Endothelial cell of umbilical vein (primary cell): ENCODE measurements around the gene BANF2. TPM values are rescaled to one million over a fixed set of nuclear protein-coding genes. Genes with fewer than 3 reads are reported as not detected.

ENCODE experiments used
- BruUV-seq: library from RNA; stranded (reverse); fragments of 400-500 nt; replicated peaks from 2 replicates; lab custom pipeline; 2021; lab: Mats Ljungman, UMichigan
- CTCF ChIA-PET: fragments of 300-600, 350-600 bp; sonication (Branson Sonifier 250); formaldehyde crosslinking; loops from one replicate; lab custom pipeline; 2021; ENCODE audit warnings: antibody characterized with exemption, inconsistent platforms; lab: Charles Lee
- POLR2A ChIA-PET: fragments of 300-600, 350-600 bp; sonication (Branson Sonifier 250); formaldehyde crosslinking; loops from one replicate; lab custom pipeline; 2021; ENCODE audit warnings: antibody characterized with exemption, inconsistent platforms; lab: Charles Lee
- DNase-seq: peaks from one replicate; pipeline ENCODE4 v3.0.0-alpha.2; 2011; ENCODE audit warnings: low read depth, low spot score
- FAIRE-seq: peaks from 2 replicates; lab custom pipeline; 2011; peaks lifted over from hg19 to GRCh38; lab: Jason Lieb, UNC
- H2AFZ ChIP-seq: 2 replicates; pipeline ENCODE4 v1.6.0; 2012; ENCODE audit warnings: low read depth, low read length, control low read depth, inconsistent platforms
- H3K27ac ChIP-seq: 2 replicates; pipeline ENCODE4 v1.5.1; 2011; ENCODE audit warnings: low read depth, mild to moderate bottlenecking, control low read depth, low read length, moderate library complexity; ENCODE audit not compliant: insufficient read depth
- H3K27me3 ChIP-seq, 2 experiments: 2 replicates each; pipeline versions ENCODE4 v1.6.0 to v1.6.1; 2011; ENCODE audit warnings: low read length in 2 of 2, mixed read lengths in 1 of 2; ENCODE audit not compliant: control insufficient read depth in 2 of 2, insufficient read depth in 2 of 2
- H3K36me3 ChIP-seq, 2 experiments: 2 replicates in 1 of 2; 3 replicates in 1 of 2; pipeline ENCODE4 v1.5.1; 2011; ENCODE audit warnings: low read length in 2 of 2, mild to moderate bottlenecking in 1 of 2, moderate library complexity in 1 of 2; ENCODE audit not compliant: control insufficient read depth in 2 of 2, insufficient read depth in 2 of 2; ENCODE audit errors: extremely low read depth in 1 of 2
- H3K4me1 ChIP-seq: 3 replicates; pipeline ENCODE4 v1.5.1; 2011; ENCODE audit warnings: mild to moderate bottlenecking, low read length; ENCODE audit not compliant: control insufficient read depth, insufficient read depth; ENCODE audit errors: extremely low read depth
- H3K4me2 ChIP-seq: 2 replicates; pipeline ENCODE4 v1.6.1; 2011; ENCODE audit warnings: low read length, control low read depth, mixed read lengths; ENCODE audit not compliant: insufficient read depth
- H3K4me3 ChIP-seq, 3 experiments: fragments of 200-600 bp in 1 of 3; sonication (generic), shearing (Covaris generic) in 1 of 3; replicated peaks in 1 of 3; 2 replicates each; pipeline ENCODE4 v1.5.1; 2011 to 2016; ENCODE audit warnings: control low read depth in 3 of 3, low read length in 3 of 3, mild to moderate bottlenecking in 2 of 3, inconsistent platforms in 1 of 3, low read depth in 1 of 3, moderate library complexity in 1 of 3; ENCODE audit not compliant: insufficient read depth in 1 of 3
- H3K79me2 ChIP-seq: 2 replicates; pipeline ENCODE4 v1.6.0; 2012; ENCODE audit warnings: low read length, inconsistent platforms; ENCODE audit not compliant: control insufficient read depth, insufficient read depth
- H3K9ac ChIP-seq: replicated peaks from 2 replicates; pipeline ENCODE3; 2011; ENCODE audit warnings: low read length, control low read depth; ENCODE audit not compliant: insufficient read depth; ENCODE audit errors: extremely low read depth
- H3K9me1 ChIP-seq: replicated peaks from 3 replicates; pipeline ENCODE4 v1.6.0; 2011; ENCODE audit warnings: mild to moderate bottlenecking, low read length; ENCODE audit not compliant: control insufficient read depth, insufficient read depth; ENCODE audit errors: extremely low read depth
- H3K9me3 ChIP-seq: replicated peaks from 2 replicates; pipeline ENCODE4 v1.5.1; 2012; ENCODE audit warnings: low read length, inconsistent platforms; ENCODE audit not compliant: control insufficient read depth, insufficient read depth
- H4K20me1 ChIP-seq: replicated peaks from 2 replicates; pipeline ENCODE3; 2011; ENCODE audit warnings: mild to moderate bottlenecking, low read length; ENCODE audit not compliant: control insufficient read depth, insufficient read depth; ENCODE audit errors: extremely low read depth
- CTCF ChIP-seq, 2 donors: IDR thresholded peaks; 1 replicate in 1 of 2; 2 replicates in 1 of 2; pipeline ENCODE4 v1.5.1; 2011; ENCODE audit warnings: low read length in 2 of 2, mild to moderate bottlenecking in 2 of 2, moderate library complexity in 2 of 2, control low read depth in 1 of 2, inconsistent platforms in 1 of 2, low read depth in 1 of 2; ENCODE audit not compliant: insufficient read depth in 1 of 2; ENCODE audit errors: extremely low read depth in 1 of 2
- EZH2 ChIP-seq: IDR thresholded peaks from 2 replicates; pipeline ENCODE4 v1.6.1; 2012; ENCODE audit warnings: borderline replicate concordance, low read depth, mild to moderate bottlenecking, moderate library complexity, low read length, inconsistent platforms; ENCODE audit not compliant: severe bottlenecking
- FOS ChIP-seq: IDR thresholded peaks from 2 replicates; pipeline ENCODE4 v1.6.1; 2011; ENCODE audit warnings: mild to moderate bottlenecking, low read length, moderate library complexity, borderline replicate concordance; ENCODE audit not compliant: insufficient read depth
- GATA2 ChIP-seq: IDR thresholded peaks from 2 replicates; pipeline ENCODE4 v1.7.0; 2011; ENCODE audit warnings: low read depth, mild to moderate bottlenecking, moderate library complexity, mixed read lengths, low read length; ENCODE audit not compliant: insufficient read length, insufficient read depth
- JUN ChIP-seq: IDR thresholded peaks from 2 replicates; pipeline ENCODE4 v1.6.1; 2011; ENCODE audit warnings: borderline replicate concordance, low read depth; ENCODE audit not compliant: insufficient read length, insufficient read depth
- MYC ChIP-seq: IDR thresholded peaks from one replicate; pipeline ENCODE4 v1.6.1; 2011; ENCODE audit warnings: mild to moderate bottlenecking, low read depth, low read length
- POLR2A ChIP-seq: IDR thresholded peaks from 2 replicates; pipeline ENCODE4 v1.6.1; 2012; ENCODE audit warnings: low read depth, mild to moderate bottlenecking, control low read depth, low read length
- POLR2AphosphoS5 ChIP-seq: IDR thresholded peaks from 2 replicates; pipeline ENCODE4 v1.6.1; 2012; ENCODE audit warnings: low read depth, mild to moderate bottlenecking, control low read depth, low read length, moderate library complexity; ENCODE audit not compliant: insufficient read depth
- dilution Hi-C: fragments of 300-500 bp; cut with MboI; formaldehyde crosslinking; loops from one replicate; pipeline ENCODE4 v1.15.0; 2019; ENCODE audit warnings: low sequenced_read_pairs; ENCODE audit not compliant: extremely low pct_ligation_motif_present
- intact Hi-C: fragments of 100-400 bp; cut with micrococcal nuclease; formaldehyde crosslinking; loops from one replicate; pipeline ENCODE4 v1.10.0; 2022
- polyA plus RNA-seq, 4 experiments: library from polyadenylated mRNA; depleted of rRNA in 3 of 4; stranded (reverse) in 3 of 4; unstranded in 1 of 4; fragments of >200 nt; gene quantifications; 2 replicates each; pipeline versions ENCODE4 v1.2.1 to v1.2.3, GENCODE V29; 2011 to 2012; ENCODE audit warnings: missing spikeins in 1 of 4
- total RNA-seq: library from RNA; stranded (reverse); gene quantifications from 2 replicates; pipeline ENCODE4 v1.2.3, GENCODE V29; 2021
- TF ChIP-seq, protein P1 (sequence below): IDR thresholded peaks from 2 replicates; pipeline ENCODE4 v1.6.1; 2011; ENCODE audit not compliant: insufficient read depth, insufficient read length

BANF2 gene
- total and polyA plus RNA-seq, 2 donors (not counting 3 experiments of a cell fraction or from before 2014, with no cell fraction given): not detected

DNA sequence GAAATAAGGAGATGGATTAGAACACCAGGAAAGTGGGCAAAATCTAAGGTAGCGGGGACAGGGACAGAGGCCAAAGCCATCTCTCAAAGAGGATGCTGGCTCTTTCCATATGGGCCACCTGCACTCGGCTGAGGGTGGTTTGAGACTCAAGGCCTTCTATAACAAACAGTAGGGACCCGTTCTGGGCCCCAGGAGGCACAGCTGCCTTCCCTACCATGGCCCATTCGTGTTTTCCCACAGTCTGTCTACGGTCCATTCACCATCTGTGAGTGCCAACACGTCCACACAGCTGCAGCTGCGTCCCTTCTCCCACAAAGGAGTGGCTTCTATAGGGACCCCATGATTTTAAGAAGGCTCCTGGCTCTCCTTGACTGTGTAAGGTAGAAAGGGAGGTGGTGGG, 871 bp downstream of the BANF2 start:
- FAIRE-seq (no peak), DNase-seq (no peak)
- TF ChIP-seq POLR2AphosphoS5: no peak
- TF ChIP-seq POLR2A: no peak
- no peak for TF ChIP-seq EZH2
- no peak for TF ChIP-seq MYC
- TF ChIP-seq CTCF (IDR thresholded peaks at IDR 0.05; ENCODE audit: extremely low read depth in 1 of 2, insufficient read depth in 1 of 2, low read depth in 1 of 2, low read length in 2 of 2): no peak
- TF ChIP-seq JUN: no peak
- no peak for TF ChIP-seq FOS
- TF ChIP-seq, protein P1, sequence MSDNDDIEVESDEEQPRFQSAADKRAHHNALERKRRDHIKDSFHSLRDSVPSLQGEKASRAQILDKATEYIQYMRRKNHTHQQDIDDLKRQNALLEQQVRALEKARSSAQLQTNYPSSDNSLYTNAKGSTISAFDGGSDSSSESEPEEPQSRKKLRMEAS: no peak
- no peak for TF ChIP-seq GATA2
- no peak overlapping the region for H2AFZ ChIP-seq
- BruUV-seq: no TSS peak
- intact Hi-C loops (no loop called here), dilution Hi-C loops (no loop called here)
- H3K27ac ChIP-seq: no peak overlapping the region
- peaks cover 0 to 4% of the 10 kb centered on the region in 2 experiments for H3K27me3 ChIP-seq
- no peak overlapping the region for H3K9ac ChIP-seq
- CTCF ChIA-PET: interaction anchor here (1.2 to 2.2 kb wide), 3 partner anchors 9 to 238 kb away, joined by 3 to 8 read pairs (median 3); partner anchors contain the start of gene RRBP1
- POLR2A ChIA-PET: no interaction called here
- H3K79me2 ChIP-seq: no peaks in the 10 kb centered on the region
- no peak overlapping the region for H3K4me3 ChIP-seq
- no peaks in the 10 kb centered on the region for H3K9me1 ChIP-seq
- H4K20me1 ChIP-seq: no peaks in the 10 kb centered on the region
- H3K4me2 ChIP-seq: no peak overlapping the region
- H3K36me3 ChIP-seq: no peaks in the 10 kb centered on the region
- no peaks in the 10 kb centered on the region for H3K4me1 ChIP-seq
- H3K9me3 ChIP-seq: no peaks in the 10 kb centered on the region
